Cerebellar nuclear complex (tissue), 1 donor: ENCODE data around the gene SPEN.

Experiments used
- DNase-seq, 2 experiments: peaks; one replicate each; lab custom pipeline; 2025; lab: John Stamatoyannopoulos, UW

SPEN gene

GRCh38 chr1:15937706-15938168 lies 90.2 kb downstream of the SPEN start:
- no peak for DNase-seq

GRCh38 chr1:15938628-15939161 lies 91.2 kb downstream of the SPEN start:
- no peak for DNase-seq

- peak in 1 of 2 experiments; percentile 34 for DNase-seq
Measured at GRCh38 chr1:15939181-15940109, 91.9 kb downstream of the SPEN start.

GRCh38 chr1:15940110-15941043 lies 92.9 kb downstream of the SPEN start:
- DNase-seq: no peak

- DNase-seq: no peak
Measured at GRCh38 chr1:15941044-15941840, 93.7 kb downstream of the SPEN start.

GRCh38 chr1:15941899-15942660 lies 94.6 kb downstream of the SPEN start:
- DNase-seq: peak; percentile 82 to 93

GRCh38 chr1:15942661-15943327 lies 95.3 kb downstream of the SPEN start:
- DNase-seq: no peak

- no peak for DNase-seq
Measured at GRCh38 chr1:15943328-15943991, 96.0 kb downstream of the SPEN start.

- no peak for DNase-seq
Measured at GRCh38 chr1:15943992-15944307, 96.4 kb downstream of the SPEN start.

GRCh38 chr1:15944308-15945010 lies 97.0 kb downstream of the SPEN start:
- no peak for DNase-seq

GRCh38 chr1:15945011-15945831 lies 97.7 kb downstream of the SPEN start:
- DNase-seq: no peak

GRCh38 chr1:15945832-15946448 lies 98.4 kb downstream of the SPEN start:
- DNase-seq: no peak

- no peak for DNase-seq
Measured at GRCh38 chr1:15946571-15947381, 99.3 kb downstream of the SPEN start.

GRCh38 chr1:15947382-15948090 lies 100.0 kb downstream of the SPEN start:
- DNase-seq: no peak

- no peak for DNase-seq
Measured at GRCh38 chr1:15948091-15948591, 100.6 kb downstream of the SPEN start.
